ENCODE data around the gene LRRC73.
"Not testable (repeated sequence)": the region's sequence is repeated elsewhere in the genome, so short reads cannot be mapped to it uniquely, and the experiment has no call there.

The LRRC73 gene

GRCh38 chr6:43460032-43460431 lies 50.1 kb downstream of the LRRC73 start:
- no peak for DNase-seq (ENCODE audit: low spot score)

DNA sequence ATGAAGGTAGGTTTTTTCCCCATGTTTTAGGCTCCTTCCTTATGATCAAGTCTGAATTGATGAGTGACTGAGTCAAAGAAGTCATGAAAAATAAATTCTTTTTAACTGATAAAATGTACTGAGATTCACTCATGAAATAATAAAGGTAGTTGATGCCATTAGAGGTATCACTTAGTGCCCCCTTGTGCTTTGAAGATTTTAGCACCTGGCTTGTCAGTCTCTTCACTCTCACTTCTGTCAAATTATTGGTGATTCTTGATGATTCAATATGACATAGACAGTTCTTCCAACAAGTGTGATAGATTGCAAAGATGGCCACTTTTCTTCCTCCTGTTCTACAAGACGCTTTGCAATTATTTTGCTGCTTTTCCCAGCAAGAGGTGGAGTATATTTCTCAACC lies 50.6 kb downstream of the LRRC73 start:
- DNase-seq (ENCODE audit: low spot score): no peak

DNA sequence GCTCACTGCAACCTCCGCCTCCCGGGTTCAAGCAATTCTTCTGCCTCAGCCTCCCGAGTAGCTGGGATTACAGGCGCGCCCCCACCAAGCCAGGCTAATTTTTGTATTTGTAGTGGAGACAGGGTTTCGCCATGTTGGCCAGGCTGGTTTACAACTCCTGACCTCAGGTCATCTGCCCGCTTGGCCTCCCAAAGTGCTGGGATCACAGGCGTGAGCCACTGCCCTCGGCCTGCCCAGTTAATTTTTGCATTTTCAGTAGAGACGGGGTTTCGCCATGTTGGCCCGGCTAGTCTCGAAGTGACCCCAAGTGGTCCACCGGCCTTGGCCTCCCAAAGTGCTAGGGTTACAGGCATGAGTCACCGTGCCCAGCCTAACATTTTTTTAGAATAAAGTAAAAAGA lies 52.0 kb downstream of the LRRC73 start:
- DNase-seq (ENCODE audit: low spot score): not testable (repeated sequence)

GRCh38 chr6:43457643-43458042 lies 52.5 kb downstream of the LRRC73 start:
- DNase-seq (ENCODE audit: low spot score): no peak
